PC-3 (cell line): Measurements from ENCODE around the gene IER5L.

Experiments
- EZH2 ChIP-seq: fragments of 300-600 bp; sonication (generic); IDR thresholded peaks from one replicate; pipeline ENCODE4 v1.6.1; 2017; ENCODE audit warnings: antibody characterized with exemption, mild to moderate bottlenecking, low read length; ENCODE audit not compliant: unreplicated experiment
- TF ChIP-seq, protein P1 (sequence below): fragments of 300-600 bp; sonication (generic); conservative IDR thresholded peaks from 2 replicates; pipeline ENCODE4 v1.5.1; 2017; ENCODE audit warnings: antibody characterized with exemption, low read depth, mild to moderate bottlenecking, low read length

DNA sequence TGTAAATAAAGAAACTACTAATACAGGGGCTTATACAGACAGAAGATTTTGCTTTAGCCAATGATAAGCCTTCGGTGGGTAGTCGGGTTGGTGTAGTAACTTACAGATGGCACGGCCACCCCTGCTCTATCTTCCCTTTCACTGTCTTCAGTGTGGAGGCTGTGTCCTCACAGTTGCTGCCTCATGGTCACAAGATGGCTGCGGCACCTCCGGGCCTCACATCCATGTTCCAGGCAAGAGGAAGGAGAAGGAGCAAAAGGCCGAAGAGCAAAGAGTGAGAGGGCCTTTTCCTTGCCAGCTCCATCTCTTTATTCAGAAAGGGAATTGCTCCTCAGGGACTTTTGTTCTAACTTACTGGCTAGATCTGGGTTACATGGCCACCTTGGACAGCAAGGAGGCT is 22.2 kb upstream of the IER5L start:
- TF ChIP-seq, protein P1, sequence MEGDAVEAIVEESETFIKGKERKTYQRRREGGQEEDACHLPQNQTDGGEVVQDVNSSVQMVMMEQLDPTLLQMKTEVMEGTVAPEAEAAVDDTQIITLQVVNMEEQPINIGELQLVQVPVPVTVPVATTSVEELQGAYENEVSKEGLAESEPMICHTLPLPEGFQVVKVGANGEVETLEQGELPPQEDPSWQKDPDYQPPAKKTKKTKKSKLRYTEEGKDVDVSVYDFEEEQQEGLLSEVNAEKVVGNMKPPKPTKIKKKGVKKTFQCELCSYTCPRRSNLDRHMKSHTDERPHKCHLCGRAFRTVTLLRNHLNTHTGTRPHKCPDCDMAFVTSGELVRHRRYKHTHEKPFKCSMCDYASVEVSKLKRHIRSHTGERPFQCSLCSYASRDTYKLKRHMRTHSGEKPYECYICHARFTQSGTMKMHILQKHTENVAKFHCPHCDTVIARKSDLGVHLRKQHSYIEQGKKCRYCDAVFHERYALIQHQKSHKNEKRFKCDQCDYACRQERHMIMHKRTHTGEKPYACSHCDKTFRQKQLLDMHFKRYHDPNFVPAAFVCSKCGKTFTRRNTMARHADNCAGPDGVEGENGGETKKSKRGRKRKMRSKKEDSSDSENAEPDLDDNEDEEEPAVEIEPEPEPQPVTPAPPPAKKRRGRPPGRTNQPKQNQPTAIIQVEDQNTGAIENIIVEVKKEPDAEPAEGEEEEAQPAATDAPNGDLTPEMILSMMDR, result no peak
- no peak for TF ChIP-seq EZH2
